GM12878 (cell line): ENCODE measurements around the gene RPS8. TPM values are rescaled to one million over a fixed set of nuclear protein-coding genes. Genes with fewer than 3 reads are reported as not detected.

Experiments
- DPF2 ChIP-seq: fragments of 450-650 bp; IDR thresholded peaks from 2 replicates; pipeline ENCODE4 v1.6.1; 2017; ENCODE audit warnings: mild to moderate bottlenecking
- KDM1A ChIP-seq: fragments of 200-600 bp; sonication (generic); IDR thresholded peaks from 2 replicates; pipeline ENCODE4 v1.6.1; 2016; ENCODE audit warnings: borderline replicate concordance
- TCF12 ChIP-seq: IDR thresholded peaks from 2 replicates; pipeline ENCODE4 v1.6.1; 2011; ENCODE audit warnings: low read depth, mild to moderate bottlenecking, low read length
- ZBTB33 ChIP-seq: fragments of 450-650 bp; IDR thresholded peaks from 2 replicates; pipeline ENCODE4 v1.6.1; 2017; ENCODE audit warnings: mild to moderate bottlenecking
- ZSCAN29 ChIP-seq: fragments of 450-650 bp; IDR thresholded peaks from 2 replicates; pipeline ENCODE4 v1.6.1; 2017; ENCODE audit warnings: mild to moderate bottlenecking, moderate library complexity
- polyA plus RNA-seq, 11 experiments: library from polyadenylated mRNA; depleted of rRNA in 4 of 11; unstranded in 6 of 11; stranded (reverse) in 5 of 11; fragments of >200 nt; fragmentation: Nextera tagmentation in 4 of 11; fragmentation: Illumina TruSeq in 1 of 11; extraction: Ambion mirVana in 4 of 11; extraction: Trizol in 1 of 11; gene quantifications; 1 replicate in 1 of 11; 2 replicates in 10 of 11; pipeline versions ENCODE4 v1.2.1 to v1.2.3, GENCODE V29; 2011 to 2016; ENCODE audit warnings: inconsistent platforms in 2 of 11, missing spikeins in 2 of 11, low read depth in 1 of 11
- total RNA-seq, 4 experiments: library from RNA; depleted of rRNA in 3 of 4; stranded (reverse); fragments of >200 nt in 3 of 4; fragmentation: Illumina TruSeq in 1 of 4; extraction: Trizol in 1 of 4; gene quantifications; 2 replicates each; pipeline versions ENCODE4 v1.2.1 to v1.2.3, GENCODE V29; 2013 to 2021
- TF ChIP-seq, protein P1 (sequence below): fragments of 450-650 bp; IDR thresholded peaks from 2 replicates; pipeline ENCODE4 v1.6.1; 2016; ENCODE audit warnings: mild to moderate bottlenecking, moderate library complexity, borderline replicate concordance
- TF ChIP-seq, protein P2 (sequence below): fragments of 150-350 bp; IDR thresholded peaks from 2 replicates; pipeline ENCODE4 v1.6.1; 2014; ENCODE audit warnings: mild to moderate bottlenecking, low read depth, low read length
- TF ChIP-seq, protein P3 (sequence below): fragments of 450-650 bp; IDR thresholded peaks from 2 replicates; pipeline ENCODE4 v1.6.1; 2016; ENCODE audit warnings: mild to moderate bottlenecking

Gene RPS8
- total and polyA plus RNA-seq, 10 of the 15 experiments (the other 5 are each of a cell fraction or from before 2014, with no cell fraction given), result 1,296 to 3,461 (median 2,877) TPM

- TF ChIP-seq ZBTB33, result no peak
- TF ChIP-seq ZSCAN29, result no peak
- TF ChIP-seq, protein P1, sequence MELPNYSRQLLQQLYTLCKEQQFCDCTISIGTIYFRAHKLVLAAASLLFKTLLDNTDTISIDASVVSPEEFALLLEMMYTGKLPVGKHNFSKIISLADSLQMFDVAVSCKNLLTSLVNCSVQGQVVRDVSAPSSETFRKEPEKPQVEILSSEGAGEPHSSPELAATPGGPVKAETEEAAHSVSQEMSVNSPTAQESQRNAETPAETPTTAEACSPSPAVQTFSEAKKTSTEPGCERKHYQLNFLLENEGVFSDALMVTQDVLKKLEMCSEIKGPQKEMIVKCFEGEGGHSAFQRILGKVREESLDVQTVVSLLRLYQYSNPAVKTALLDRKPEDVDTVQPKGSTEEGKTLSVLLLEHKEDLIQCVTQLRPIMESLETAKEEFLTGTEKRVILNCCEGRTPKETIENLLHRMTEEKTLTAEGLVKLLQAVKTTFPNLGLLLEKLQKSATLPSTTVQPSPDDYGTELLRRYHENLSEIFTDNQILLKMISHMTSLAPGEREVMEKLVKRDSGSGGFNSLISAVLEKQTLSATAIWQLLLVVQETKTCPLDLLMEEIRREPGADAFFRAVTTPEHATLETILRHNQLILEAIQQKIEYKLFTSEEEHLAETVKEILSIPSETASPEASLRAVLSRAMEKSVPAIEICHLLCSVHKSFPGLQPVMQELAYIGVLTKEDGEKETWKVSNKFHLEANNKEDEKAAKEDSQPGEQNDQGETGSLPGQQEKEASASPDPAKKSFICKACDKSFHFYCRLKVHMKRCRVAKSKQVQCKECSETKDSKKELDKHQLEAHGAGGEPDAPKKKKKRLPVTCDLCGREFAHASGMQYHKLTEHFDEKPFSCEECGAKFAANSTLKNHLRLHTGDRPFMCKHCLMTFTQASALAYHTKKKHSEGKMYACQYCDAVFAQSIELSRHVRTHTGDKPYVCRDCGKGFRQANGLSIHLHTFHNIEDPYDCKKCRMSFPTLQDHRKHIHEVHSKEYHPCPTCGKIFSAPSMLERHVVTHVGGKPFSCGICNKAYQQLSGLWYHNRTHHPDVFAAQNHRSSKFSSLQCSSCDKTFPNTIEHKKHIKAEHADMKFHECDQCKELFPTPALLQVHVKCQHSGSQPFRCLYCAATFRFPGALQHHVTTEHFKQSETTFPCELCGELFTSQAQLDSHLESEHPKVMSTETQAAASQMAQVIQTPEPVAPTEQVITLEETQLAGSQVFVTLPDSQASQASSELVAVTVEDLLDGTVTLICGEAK, result no peak
- no peak for TF ChIP-seq KDM1A
- TF ChIP-seq TCF12, result no peak
- TF ChIP-seq DPF2, result no peak
- TF ChIP-seq, protein P2, sequence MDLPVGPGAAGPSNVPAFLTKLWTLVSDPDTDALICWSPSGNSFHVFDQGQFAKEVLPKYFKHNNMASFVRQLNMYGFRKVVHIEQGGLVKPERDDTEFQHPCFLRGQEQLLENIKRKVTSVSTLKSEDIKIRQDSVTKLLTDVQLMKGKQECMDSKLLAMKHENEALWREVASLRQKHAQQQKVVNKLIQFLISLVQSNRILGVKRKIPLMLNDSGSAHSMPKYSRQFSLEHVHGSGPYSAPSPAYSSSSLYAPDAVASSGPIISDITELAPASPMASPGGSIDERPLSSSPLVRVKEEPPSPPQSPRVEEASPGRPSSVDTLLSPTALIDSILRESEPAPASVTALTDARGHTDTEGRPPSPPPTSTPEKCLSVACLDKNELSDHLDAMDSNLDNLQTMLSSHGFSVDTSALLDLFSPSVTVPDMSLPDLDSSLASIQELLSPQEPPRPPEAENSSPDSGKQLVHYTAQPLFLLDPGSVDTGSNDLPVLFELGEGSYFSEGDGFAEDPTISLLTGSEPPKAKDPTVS, result no peak
- TF ChIP-seq, protein P3, sequence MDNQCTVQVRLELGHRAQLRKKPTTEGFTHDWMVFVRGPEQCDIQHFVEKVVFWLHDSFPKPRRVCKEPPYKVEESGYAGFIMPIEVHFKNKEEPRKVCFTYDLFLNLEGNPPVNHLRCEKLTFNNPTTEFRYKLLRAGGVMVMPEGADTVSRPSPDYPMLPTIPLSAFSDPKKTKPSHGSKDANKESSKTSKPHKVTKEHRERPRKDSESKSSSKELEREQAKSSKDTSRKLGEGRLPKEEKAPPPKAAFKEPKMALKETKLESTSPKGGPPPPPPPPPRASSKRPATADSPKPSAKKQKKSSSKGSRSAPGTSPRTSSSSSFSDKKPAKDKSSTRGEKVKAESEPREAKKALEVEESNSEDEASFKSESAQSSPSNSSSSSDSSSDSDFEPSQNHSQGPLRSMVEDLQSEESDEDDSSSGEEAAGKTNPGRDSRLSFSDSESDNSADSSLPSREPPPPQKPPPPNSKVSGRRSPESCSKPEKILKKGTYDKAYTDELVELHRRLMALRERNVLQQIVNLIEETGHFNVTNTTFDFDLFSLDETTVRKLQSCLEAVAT, result no peak
- TF ChIP-seq, all 136 proteins: peak for 0
Measured at GRCh38 chr1:44786841-44787426, 11.6 kb downstream of the RPS8 start (continued).
